Measurements from ENCODE around the gene ENDOU. TPM values are rescaled to one million over a fixed set of nuclear protein-coding genes. Genes with fewer than 3 reads are reported as not detected.
A peak's percentile ranks its signal among the peaks of the same experiment; 100 is the strongest.

ENDOU gene
- total RNA-seq, 6 experiments from 2014 or later = 0.11 TPM; not detected in 5

DNA sequence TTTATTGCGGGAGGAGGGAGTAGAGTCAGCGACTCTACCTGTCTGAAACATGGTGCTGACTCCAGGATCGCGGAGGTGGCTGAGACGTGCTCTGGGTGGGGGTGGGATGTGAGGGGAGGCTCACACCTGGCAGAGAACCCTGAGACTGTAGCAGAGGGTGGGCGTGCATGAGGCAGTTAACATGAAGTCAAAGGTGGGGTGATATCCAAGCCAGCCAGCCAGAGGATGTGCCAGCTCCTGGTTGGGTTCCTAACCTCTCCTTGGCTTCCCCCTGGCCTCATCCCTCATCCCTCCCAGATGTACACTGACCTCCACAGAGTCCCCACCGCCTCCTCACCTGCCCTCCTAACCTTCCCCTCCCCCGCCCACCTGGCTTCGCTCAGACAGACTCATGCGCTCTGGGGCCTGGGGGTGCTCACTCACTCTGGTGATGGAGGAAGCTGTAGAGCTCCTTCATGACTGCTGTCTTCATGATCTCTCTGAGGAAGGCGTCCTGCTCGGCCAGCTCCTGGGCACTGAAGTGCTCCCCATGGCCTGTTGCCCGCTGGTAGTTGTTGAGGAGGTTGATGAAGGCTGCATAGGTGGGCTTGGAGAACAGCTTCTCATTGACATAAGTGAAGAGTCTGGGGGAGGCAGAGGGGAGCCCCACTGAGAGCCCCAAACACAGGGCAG is 9.3 kb downstream of the ENDOU start:
- H3K4me1 Mint-ChIP-seq (ENCODE audit: low read depth) = peaks cover 22% of the 10 kb centered on the region
- TF ChIP-seq CTCF (IDR thresholded peaks at IDR 0.05) = no peak
- peaks cover 1% of the 10 kb centered on the region; the same call in 1 of the 2 replicates for H3K27me3 Mint-ChIP-seq (ENCODE audit: insufficient read depth)
- H3K36me3 Mint-ChIP-seq (ENCODE audit: low read depth) = no peaks in the 10 kb centered on the region
- H3K27ac Mint-ChIP-seq = no peak overlapping the region
- DNase-seq = no peak
- H3K9me3 Mint-ChIP-seq = no peaks in the 10 kb centered on the region
- H3K4me3 Mint-ChIP-seq = peak overlapping the region; percentile 59; the same call in 1 of the 2 replicates

GRCh38 chr12:47715393-47715876 is 9.9 kb downstream of the ENDOU start:
- TF ChIP-seq CTCF (IDR thresholded peaks at IDR 0.05) = peak; percentile 94
- H3K4me1 Mint-ChIP-seq (ENCODE audit: low read depth) = peaks cover 22% of the 10 kb centered on the region
- H3K27ac Mint-ChIP-seq = no peak overlapping the region
- H3K9me3 Mint-ChIP-seq = no peaks in the 10 kb centered on the region
- DNase-seq = peak; percentile 57
- no peaks in the 10 kb centered on the region for H3K27me3 Mint-ChIP-seq (ENCODE audit: insufficient read depth)
- no peaks in the 10 kb centered on the region for H3K36me3 Mint-ChIP-seq (ENCODE audit: low read depth)
- H3K4me3 Mint-ChIP-seq = peak overlapping the region; percentile 59

DNA sequence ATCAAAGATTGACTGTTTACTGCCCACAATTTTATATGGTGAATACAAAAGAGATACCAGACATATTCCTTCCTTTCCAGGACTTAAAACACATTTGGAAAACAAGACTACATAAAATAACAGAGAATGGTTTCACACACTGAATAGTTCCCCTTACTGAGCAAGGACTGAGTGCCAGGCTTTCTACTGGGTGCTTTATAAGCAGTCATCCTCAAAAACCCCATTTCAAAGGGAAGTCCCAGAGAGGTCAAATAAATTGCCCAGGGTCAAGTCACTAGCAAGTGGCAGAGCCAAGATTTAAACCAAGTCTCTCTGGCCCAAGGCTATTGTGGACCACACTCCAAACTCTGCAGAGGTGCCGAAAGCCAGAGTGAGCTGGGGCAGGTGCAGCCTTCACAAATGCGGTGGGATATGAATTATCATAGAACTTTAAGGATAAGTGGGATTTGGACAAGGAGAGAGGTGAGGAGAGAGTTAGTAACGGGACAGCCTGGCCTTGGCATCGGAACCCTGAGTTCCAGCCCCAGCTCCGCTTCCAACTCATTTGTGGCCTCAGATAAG is 10.4 kb downstream of the ENDOU start:
- no peak for TF ChIP-seq CTCF (IDR thresholded peaks at IDR 0.05)
- no peak for DNase-seq
- Mint-ChIP-seq H3K27me3 (ENCODE audit: insufficient read depth) (no peaks in the 10 kb centered on the region), H3K27ac (no peak overlapping the region), H3K4me3 (no peak overlapping the region), H3K4me1 (ENCODE audit: low read depth) (peaks cover 22% of the 10 kb centered on the region), H3K36me3 (ENCODE audit: low read depth) (no peaks in the 10 kb centered on the region), H3K9me3 (no peaks in the 10 kb centered on the region)

DNA sequence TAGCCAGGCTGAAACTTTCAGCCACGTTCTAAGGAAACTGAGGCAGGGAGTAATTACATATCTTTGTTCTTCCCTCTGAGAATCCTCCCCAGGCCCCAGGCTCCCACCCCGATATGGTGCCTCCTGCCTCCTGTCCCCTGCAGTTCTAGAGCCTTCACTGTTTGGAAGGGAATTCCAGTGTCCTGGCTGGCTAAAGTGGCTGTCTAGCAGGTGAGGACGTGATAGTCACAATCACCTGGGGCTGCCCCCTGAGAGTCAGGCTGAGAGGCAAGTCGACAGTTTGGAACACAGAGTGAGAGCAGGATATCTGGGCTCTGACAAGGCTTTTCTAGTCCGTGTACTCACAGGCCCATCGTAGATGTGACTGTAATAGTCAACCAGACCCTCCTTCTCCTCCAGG is 13.1 kb downstream of the ENDOU start:
- no peaks in the 10 kb centered on the region for H3K9me3 Mint-ChIP-seq
- no peaks in the 10 kb centered on the region for H3K36me3 Mint-ChIP-seq (ENCODE audit: low read depth)
- no peak overlapping the region for H3K4me3 Mint-ChIP-seq
- no peak for DNase-seq
- no peak overlapping the region for H3K27ac Mint-ChIP-seq
- H3K27me3 Mint-ChIP-seq (ENCODE audit: insufficient read depth) = no peaks in the 10 kb centered on the region
- TF ChIP-seq CTCF (IDR thresholded peaks at IDR 0.05) = no peak
- H3K4me1 Mint-ChIP-seq (ENCODE audit: low read depth) = peaks cover 31% of the 10 kb centered on the region

DNA sequence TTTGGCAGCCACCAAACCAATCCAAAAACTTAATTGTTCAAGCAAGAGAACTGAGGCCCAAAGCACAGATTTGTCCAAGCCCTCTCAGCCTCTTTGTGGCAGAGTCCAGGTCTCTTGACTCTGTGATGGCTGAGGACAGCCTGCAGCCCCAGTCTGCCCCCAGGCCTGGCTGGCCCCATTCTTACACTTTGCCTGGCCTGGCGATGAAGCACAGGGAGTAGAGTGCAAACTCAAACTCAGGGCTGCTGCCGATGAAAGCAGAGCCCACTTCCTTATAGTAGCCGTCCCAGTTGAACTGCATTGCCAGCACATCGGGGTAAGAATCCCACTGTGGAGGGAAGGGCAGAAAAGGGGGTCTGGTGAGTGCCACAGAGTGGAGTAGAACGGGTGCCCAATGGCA is 13.8 kb downstream of the ENDOU start:
- TF ChIP-seq CTCF (IDR thresholded peaks at IDR 0.05) = no peak
- Mint-ChIP-seq H3K36me3 (ENCODE audit: low read depth) (no peaks in the 10 kb centered on the region), H3K4me1 (ENCODE audit: low read depth) (peaks cover 37% of the 10 kb centered on the region), H3K27ac (no peak overlapping the region), H3K9me3 (no peaks in the 10 kb centered on the region), H3K4me3 (no peak overlapping the region), H3K27me3 (ENCODE audit: insufficient read depth) (no peaks in the 10 kb centered on the region)
- DNase-seq = no peak

Measured in HFFc6 (cell line).